H1 (cell line): ENCODE results near the gene GDPD4. TPM values are rescaled to one million over a fixed set of nuclear protein-coding genes. Genes with fewer than 3 reads are reported as not detected.

ENCODE experiments used
- CTCF ChIA-PET: fragments of 300-600 bp; sonication (Branson Sonifier 250); formaldehyde crosslinking; loops from one replicate; lab custom pipeline; 2021; ENCODE audit not compliant: partially characterized antibody; lab: Charles Lee
- POLR2A ChIA-PET: fragments of 300-600 bp; sonication (Branson Sonifier 250); formaldehyde crosslinking; loops from one replicate; lab custom pipeline; 2021; ENCODE audit warnings: inconsistent platforms; ENCODE audit not compliant: partially characterized antibody; lab: Charles Lee
- DNase-seq, 2 experiments: peaks; one replicate each; pipeline versions ENCODE4 v3.0.0 to v3.0.0-alpha.2; 2010 to 2022; ENCODE audit warnings: low spot score in 2 of 2, low read depth in 1 of 2, mixed read lengths in 1 of 2
- FAIRE-seq: peaks from 2 replicates; lab custom pipeline; 2011; peaks lifted over from hg19 to GRCh38; lab: Jason Lieb, UNC
- H2AFZ ChIP-seq: 2 replicates; pipeline ENCODE4 v1.8.1; 2012; ENCODE audit warnings: low read length, inconsistent platforms
- H2AK5ac ChIP-seq: 2 replicates; pipeline ENCODE4 v1.6.1; 2013; ENCODE audit warnings: low read depth, low read length
- H2BK120ac ChIP-seq: replicated peaks from 2 replicates; pipeline ENCODE3; 2013; ENCODE audit warnings: low read depth, low read length, inconsistent platforms
- H2BK12ac ChIP-seq: 2 replicates; pipeline ENCODE4 v1.6.1; 2013; ENCODE audit warnings: low read depth, low read length
- H2BK15ac ChIP-seq: 2 replicates; pipeline ENCODE4 v1.6.1; 2013; ENCODE audit warnings: low read length
- H2BK20ac ChIP-seq: 2 replicates; pipeline ENCODE4 v1.6.1; 2013; ENCODE audit warnings: low read length
- H2BK5ac ChIP-seq: 2 replicates; pipeline ENCODE4 v1.6.1; 2013; ENCODE audit warnings: low read depth, low read length
- H3K14ac ChIP-seq: 2 replicates; pipeline ENCODE4 v1.6.1; 2013; ENCODE audit warnings: inconsistent platforms; ENCODE audit not compliant: insufficient read length
- H3K18ac ChIP-seq: 2 replicates; pipeline ENCODE4 v1.6.1; 2013; ENCODE audit warnings: low read length; ENCODE audit errors: extremely low read depth
- H3K23ac ChIP-seq: 2 replicates; pipeline ENCODE4 v1.6.1; 2013; ENCODE audit warnings: inconsistent platforms; ENCODE audit not compliant: insufficient read length
- H3K23me2 ChIP-seq: 2 replicates; pipeline ENCODE4 v1.6.1; 2013; ENCODE audit warnings: low read depth, low read length
- H3K27ac ChIP-seq: 2 replicates; pipeline ENCODE4 v1.6.1; 2011; ENCODE audit warnings: low read depth, low read length, inconsistent platforms
- H3K27me3 ChIP-seq, 4 experiments: replicated peaks in 1 of 4; 1 replicate in 1 of 4; 2 replicates in 3 of 4; pipeline versions ENCODE4 v1.6.1 to v1.8.1; 2011 to 2013; ENCODE audit warnings: low read length in 3 of 4, mild to moderate bottlenecking in 3 of 4, inconsistent platforms in 2 of 4, mixed read lengths in 2 of 4, moderate library complexity in 1 of 4; ENCODE audit not compliant: control insufficient read depth in 3 of 4, insufficient read depth in 3 of 4; ENCODE audit errors: extremely low read depth in 1 of 4
- H3K36me3 ChIP-seq, 4 experiments: 2 replicates each; pipeline versions ENCODE4 v1.6.1 to v1.8.1; 2011 to 2013; ENCODE audit warnings: mild to moderate bottlenecking in 4 of 4, low read length in 3 of 4, moderate library complexity in 2 of 4, control low read depth in 1 of 4, inconsistent platforms in 1 of 4; ENCODE audit not compliant: insufficient read depth in 4 of 4, control insufficient read depth in 2 of 4
- H3K4ac ChIP-seq: replicated peaks from 2 replicates; pipeline ENCODE3; 2013; ENCODE audit warnings: low read length, low read depth, mixed read lengths, inconsistent platforms; ENCODE audit not compliant: insufficient read length
- H3K4me1 ChIP-seq, 4 experiments: replicated peaks in 1 of 4; 1 replicate in 1 of 4; 2 replicates in 3 of 4; pipeline versions ENCODE4 v1.6.1 to v1.8.1; 2011 to 2013; ENCODE audit warnings: low read length in 3 of 4, inconsistent platforms in 2 of 4, mixed read lengths in 1 of 4; ENCODE audit not compliant: insufficient read depth in 4 of 4, control insufficient read depth in 3 of 4
- H3K4me2 ChIP-seq, 2 experiments: 2 replicates each; pipeline versions ENCODE4 v1.6.1 to v1.8.1; 2011 to 2013; ENCODE audit warnings: low read depth in 2 of 2, low read length in 2 of 2, control low read depth in 1 of 2, inconsistent platforms in 1 of 2, mild to moderate bottlenecking in 1 of 2; ENCODE audit not compliant: insufficient read depth in 1 of 2
- H3K4me3 ChIP-seq, 4 experiments: fragments of 200-600, 300-600 bp in 1 of 4; sonication (generic), shearing (Covaris generic), sonication (Bioruptor Twin) in 1 of 4; 2 replicates each; pipeline versions ENCODE4 v1.5.1 to v1.8.1; 2011 to 2016; ENCODE audit warnings: low read length in 4 of 4, low read depth in 3 of 4, control low read depth in 2 of 4, inconsistent platforms in 2 of 4, mild to moderate bottlenecking in 2 of 4, mixed read lengths in 1 of 4, moderate library complexity in 1 of 4; ENCODE audit not compliant: insufficient read depth in 2 of 4; ENCODE audit errors: extremely low read depth in 1 of 4
- H3K56ac ChIP-seq: replicated peaks from 2 replicates; pipeline ENCODE3; 2013; ENCODE audit warnings: low read depth, mild to moderate bottlenecking, mixed read lengths, low read length, inconsistent platforms; ENCODE audit not compliant: insufficient read length
- H3K79me1 ChIP-seq: 2 replicates; pipeline ENCODE4 v1.6.1; 2013; ENCODE audit warnings: low read depth, low read length, control low read depth
- H3K79me2 ChIP-seq, 2 experiments: 2 replicates each; pipeline versions ENCODE4 v1.6.1 to v1.8.1; 2012 to 2013; ENCODE audit warnings: low read length in 2 of 2, mild to moderate bottlenecking in 2 of 2, inconsistent platforms in 1 of 2; ENCODE audit not compliant: insufficient read depth in 2 of 2, control insufficient read depth in 1 of 2
- H3K9ac ChIP-seq, 4 experiments: replicated peaks in 1 of 4; 1 replicate in 1 of 4; 2 replicates in 3 of 4; pipeline versions ENCODE4 v1.6.1 to v1.8.1; 2011 to 2013; ENCODE audit warnings: low read depth in 3 of 4, low read length in 3 of 4, control low read depth in 2 of 4, mild to moderate bottlenecking in 2 of 4, moderate library complexity in 2 of 4, inconsistent platforms in 1 of 4; ENCODE audit errors: extremely low read depth in 1 of 4
- H3K9me3 ChIP-seq, 2 experiments: 2 replicates each; pipeline versions ENCODE4 v1.6.1 to v1.8.1; 2012 to 2013; ENCODE audit warnings: mild to moderate bottlenecking in 2 of 2, moderate library complexity in 2 of 2, control low read depth in 1 of 2, inconsistent platforms in 1 of 2, low read depth in 1 of 2, low read length in 1 of 2, mixed read lengths in 1 of 2; ENCODE audit not compliant: insufficient read depth in 2 of 2
- H4K20me1 ChIP-seq, 2 experiments: replicated peaks in 1 of 2; 2 replicates each; pipeline versions ENCODE3 to v1.8.1; 2011 to 2013; ENCODE audit warnings: inconsistent platforms in 2 of 2, low read length in 2 of 2, mild to moderate bottlenecking in 1 of 2; ENCODE audit not compliant: insufficient read depth in 2 of 2, control insufficient read depth in 1 of 2
- H4K5ac ChIP-seq: 2 replicates; pipeline ENCODE4 v1.6.1; 2013; ENCODE audit warnings: low read length, low read depth, mixed read lengths, inconsistent platforms; ENCODE audit not compliant: insufficient read length
- H4K8ac ChIP-seq: 2 replicates; pipeline ENCODE4 v1.8.0; 2013; ENCODE audit warnings: mild to moderate bottlenecking, moderate library complexity, low read length, inconsistent platforms; ENCODE audit not compliant: insufficient read depth; ENCODE audit errors: extremely low read depth
- H4K91ac ChIP-seq: replicated peaks from 2 replicates; pipeline ENCODE3; 2013; ENCODE audit warnings: low read length, mixed read lengths, inconsistent platforms; ENCODE audit not compliant: insufficient read length
- GABPA ChIP-seq: IDR thresholded peaks from 2 replicates; pipeline ENCODE4 v1.6.1; 2011; ENCODE audit warnings: mild to moderate bottlenecking, low read length, moderate library complexity, borderline replicate concordance; ENCODE audit not compliant: insufficient read depth
- MAFK ChIP-seq: IDR thresholded peaks from 2 replicates; pipeline ENCODE4 v1.6.1; 2012; ENCODE audit warnings: low read depth, mild to moderate bottlenecking, improper control_type of control experiment, low read length
- WGBS, 2 experiments: shearing (Covaris generic) in 1 of 2; methylation state at CpG; one replicate each; pipeline versions ENCODE4 v1.1.6 to v1.1.7; 2013 to 2015; ENCODE audit warnings: low lambda C conversion rate in 2 of 2, mixed read lengths in 2 of 2, inconsistent platforms in 1 of 2, low coverage in 1 of 2, missing lambda C conversion rate in 1 of 2; ENCODE audit not compliant: insufficient replicate concordance in 2 of 2, insufficient coverage in 1 of 2, insufficient read length in 1 of 2; ENCODE audit errors: extremely low coverage in 1 of 2, missing lambda C conversion rate in 1 of 2; 5-methylcytosine and 5-hydroxymethylcytosine counted together
- polyA plus RNA-seq, 7 experiments: library from polyadenylated mRNA; depleted of rRNA in 3 of 7; stranded (reverse) in 5 of 7; unstranded in 2 of 7; fragments of >200 nt in 5 of 7; fragments of 200-250 nt in 2 of 7; gene quantifications; 1 replicate in 5 of 7; 2 replicates in 1 of 7; 4 replicates in 1 of 7; pipeline versions ENCODE4 v1.2.1 to v1.2.3, GENCODE V29; 2011 to 2013; ENCODE audit warnings: missing spikeins in 2 of 7, mixed read lengths in 2 of 7
- total RNA-seq: library from RNA; stranded (reverse); fragmentation: NEBNext Ultra II Directional; extraction: Animal tissue kit (Norgen Biotek cat#: 25700); gene quantifications from 2 replicates; pipeline ENCODE4 v1.2.1, GENCODE V29; 2021

GDPD4 gene
- total and polyA plus RNA-seq, 2 of the 8 experiments (the other 6 are each of a cell fraction or from before 2014, with no cell fraction given): not detected

DNA sequence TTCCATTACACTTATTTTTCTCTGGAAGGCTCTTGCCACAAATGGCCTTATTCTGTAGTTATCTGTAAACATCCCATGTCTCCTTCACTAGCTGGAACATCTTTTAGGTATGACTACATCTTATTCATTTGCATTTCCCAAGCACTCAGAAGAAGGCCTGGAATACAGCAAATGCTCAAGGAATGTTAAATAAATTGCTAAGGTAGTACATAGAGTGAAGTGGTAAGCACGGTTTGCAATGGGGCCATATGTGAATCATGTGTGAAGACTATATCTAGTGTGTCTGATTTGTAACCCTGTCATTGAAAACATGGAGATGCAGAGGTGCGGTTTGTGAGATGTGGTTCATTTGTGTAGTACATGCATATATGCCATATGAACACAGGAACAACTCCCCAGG lies 33.5 kb downstream of the GDPD4 start:
- no peaks in the 10 kb centered on the region for H3K79me1 ChIP-seq
- H2BK5ac ChIP-seq: no peak overlapping the region
- H3K4me3 ChIP-seq: no peak overlapping the region
- no peaks in the 10 kb centered on the region for H3K79me2 ChIP-seq
- no peak for TF ChIP-seq GABPA
- TF ChIP-seq MAFK: no peak
- DNase-seq (no peak), FAIRE-seq (no peak)
- no peak overlapping the region for H4K5ac ChIP-seq
- H3K56ac ChIP-seq: no peak overlapping the region
- H3K9ac ChIP-seq: no peak overlapping the region
- H3K27ac ChIP-seq: no peak overlapping the region
- no peaks in the 10 kb centered on the region for H3K23me2 ChIP-seq
- no peak overlapping the region for H2AK5ac ChIP-seq
- no peaks in the 10 kb centered on the region for H3K4me1 ChIP-seq
- no peak overlapping the region for H2BK20ac ChIP-seq
- no peak overlapping the region for H2AFZ ChIP-seq
- 0 out of 4 replicates have a peak, but pooled peaks cover 0 to 3% of the 10 kb centered on the region in 2 experiments for H3K9me3 ChIP-seq
- no peak overlapping the region for H3K4ac ChIP-seq
- no peak overlapping the region for H2BK15ac ChIP-seq
- H4K91ac ChIP-seq: no peak overlapping the region
- H3K36me3 ChIP-seq: no peaks in the 10 kb centered on the region
- H3K18ac ChIP-seq: no peak overlapping the region
- H4K20me1 ChIP-seq: no peaks in the 10 kb centered on the region
- no peak overlapping the region for H4K8ac ChIP-seq
- no peaks in the 10 kb centered on the region for H3K27me3 ChIP-seq
- no peak overlapping the region for H3K4me2 ChIP-seq
- H2BK12ac ChIP-seq: no peak overlapping the region
- 83% methylated on average over 2 of the region's 2 CpGs; no CpG with 5 or more reads in 1 of the 2 experiments for WGBS, 2 experiments
- POLR2A ChIA-PET: no interaction called here
- H2BK120ac ChIP-seq: no peak overlapping the region
- H3K23ac ChIP-seq: no peak overlapping the region
- CTCF ChIA-PET: interaction anchor here (0.5 kb wide), 1 partner anchor 272 kb away, joined by 3 read pairs; no protein-coding TSS in a partner anchor
- no peak overlapping the region for H3K14ac ChIP-seq
